ENCODE measurements around the gene GFRA1. TPM values are rescaled to one million over a fixed set of nuclear protein-coding genes. Genes with fewer than 3 reads are reported as not detected.

Gene GFRA1
- total and polyA plus RNA-seq, 2 of the 8 experiments (the other 6 are each of a cell fraction or from before 2014, with no cell fraction given), result 1.1 to 2.0 TPM

- CTCF ChIA-PET (ENCODE audit: partially characterized antibody), result interaction anchor here (2.9 kb wide), 1 partner anchor 9 kb away, joined by 10 read pairs; no protein-coding TSS in a partner anchor
These were observed 5.8 kb upstream of the GFRA1 start for GRCh38 chr10:116278846-116279245.

More at GRCh38 chr10:116278846-116279245, 5.8 kb upstream of the GFRA1 start:
- H3K18ac ChIP-seq (ENCODE audit: extremely low read depth, low read length), result no peak overlapping the region
- H2BK12ac ChIP-seq (ENCODE audit: low read depth, low read length), result no peak overlapping the region
- no peak overlapping the region for H3K4me2 ChIP-seq (ENCODE audit: insufficient read depth in 1 of 2, low read depth in 2 of 2, low read length in 2 of 2)
- H3K79me2 ChIP-seq (ENCODE audit: control insufficient read depth in 1 of 2, insufficient read depth in 2 of 2, low read length in 2 of 2), result no peaks in the 10 kb centered on the region
- H3K56ac ChIP-seq (replicated peaks; ENCODE audit: insufficient read length, low read depth, low read length), result no peak overlapping the region
- no peak overlapping the region for H3K23ac ChIP-seq (ENCODE audit: insufficient read length)
- no peak overlapping the region for H3K4ac ChIP-seq (replicated peaks; ENCODE audit: insufficient read length, low read depth, low read length)
- H2AFZ ChIP-seq (ENCODE audit: low read length), result no peak overlapping the region
- TF ChIP-seq CTCF (IDR thresholded peaks at IDR 0.05; ENCODE audit: control extremely low read depth in 1 of 3, insufficient read depth in 1 of 3, low read depth in 1 of 3, low read length in 3 of 3) (no peak), POU5F1 (IDR thresholded peaks at IDR 0.05; ENCODE audit: low read depth, low read length) (no peak), TBP (IDR thresholded peaks at IDR 0.05; ENCODE audit: low read depth, low read length) (no peak), KDM1A (IDR thresholded peaks at IDR 0.05; ENCODE audit: borderline replicate concordance, low read length) (no peak), SRF (IDR thresholded peaks at IDR 0.05; ENCODE audit: low read depth, low read length) (no peak), GTF2F1 (IDR thresholded peaks at IDR 0.05; ENCODE audit: borderline replicate concordance, low read depth, low read length) (no peak), ZNF274 (IDR thresholded peaks at IDR 0.05; ENCODE audit: borderline replicate concordance, extremely low read depth, low read length) (no peak), KDM5A (IDR thresholded peaks at IDR 0.05; ENCODE audit: low read length) (no peak), JUND (IDR thresholded peaks at IDR 0.05; ENCODE audit: low read length) (no peak)
- no peak overlapping the region for H2AK5ac ChIP-seq (ENCODE audit: low read depth, low read length)
- H3K14ac ChIP-seq (ENCODE audit: insufficient read length), result no peak overlapping the region
- H3K79me1 ChIP-seq (ENCODE audit: low read depth, low read length), result peaks cover 2% of the 10 kb centered on the region; the same call in 1 of the 2 replicates
- H3K23me2 ChIP-seq (ENCODE audit: low read depth, low read length), result peaks cover 5% of the 10 kb centered on the region; the same call in 1 of the 2 replicates
- H2BK5ac ChIP-seq (ENCODE audit: low read depth, low read length), result no peak overlapping the region
- DNase-seq (ENCODE audit: low read depth in 1 of 2, low spot score in 2 of 2), result no peak
- no peak overlapping the region for H3K9ac ChIP-seq (replicated peaks in 1 of 4; ENCODE audit: extremely low read depth in 1 of 4, low read depth in 3 of 4, low read length in 3 of 4)
- FAIRE-seq, result no peak
- H2BK15ac ChIP-seq (ENCODE audit: low read length), result no peak overlapping the region
- no peak overlapping the region for H4K91ac ChIP-seq (replicated peaks; ENCODE audit: insufficient read length, low read length)
- H4K20me1 ChIP-seq (replicated peaks in 1 of 2; ENCODE audit: control insufficient read depth in 1 of 2, insufficient read depth in 2 of 2, low read length in 2 of 2), result no peaks in the 10 kb centered on the region
- no peak overlapping the region for H2BK20ac ChIP-seq (ENCODE audit: low read length)
- H3K4me1 ChIP-seq (replicated peaks in 1 of 4; ENCODE audit: control insufficient read depth in 3 of 4, insufficient read depth in 4 of 4, low read length in 3 of 4), result peaks cover 0 to 5% (median 1%) of the 10 kb centered on the region in 4 experiments; a peak in 1 of 7 replicates
- 86% methylated on average over 6 of the region's 6 CpGs; no CpG with 5 or more reads in 1 of the 2 experiments for WGBS, 2 experiments (ENCODE audit: extremely low coverage in 1 of 2, insufficient coverage in 1 of 2, insufficient read length in 1 of 2, insufficient replicate concordance in 2 of 2, low coverage in 1 of 2, low lambda C conversion rate in 2 of 2, missing lambda C conversion rate in 1 of 2)
- H3K4me3 ChIP-seq (ENCODE audit: extremely low read depth in 1 of 4, insufficient read depth in 2 of 4, low read depth in 3 of 4, low read length in 4 of 4), result no peak overlapping the region
- H3K27me3 ChIP-seq (replicated peaks in 1 of 4; ENCODE audit: control insufficient read depth in 3 of 4, extremely low read depth in 1 of 4, insufficient read depth in 3 of 4, low read length in 3 of 4), result peaks cover 15 to 24% (median 22%) of the 10 kb centered on the region in 4 experiments
- no peaks in the 10 kb centered on the region for H3K9me3 ChIP-seq (ENCODE audit: insufficient read depth in 2 of 2, low read depth in 1 of 2, low read length in 1 of 2)
- POLR2A ChIA-PET (ENCODE audit: partially characterized antibody), result no interaction called here
- H3K36me3 ChIP-seq (ENCODE audit: control insufficient read depth in 2 of 4, insufficient read depth in 4 of 4, low read length in 3 of 4), result no peaks in the 10 kb centered on the region
- H3K27ac ChIP-seq (ENCODE audit: low read depth, low read length), result no peak overlapping the region
- no peak overlapping the region for H4K5ac ChIP-seq (ENCODE audit: insufficient read length, low read depth, low read length)
- H4K8ac ChIP-seq (ENCODE audit: extremely low read depth, insufficient read depth, low read length), result no peak overlapping the region
- H2BK120ac ChIP-seq (replicated peaks; ENCODE audit: low read depth, low read length), result no peak overlapping the region
